ENCODE results near the gene CPXM1. TPM values are rescaled to one million over a fixed set of nuclear protein-coding genes. Genes with fewer than 3 reads are reported as not detected.

CPXM1 gene
- total and polyA plus RNA-seq, 8 donors = 0.28 to 10.6 (median 2.0) TPM

DNA sequence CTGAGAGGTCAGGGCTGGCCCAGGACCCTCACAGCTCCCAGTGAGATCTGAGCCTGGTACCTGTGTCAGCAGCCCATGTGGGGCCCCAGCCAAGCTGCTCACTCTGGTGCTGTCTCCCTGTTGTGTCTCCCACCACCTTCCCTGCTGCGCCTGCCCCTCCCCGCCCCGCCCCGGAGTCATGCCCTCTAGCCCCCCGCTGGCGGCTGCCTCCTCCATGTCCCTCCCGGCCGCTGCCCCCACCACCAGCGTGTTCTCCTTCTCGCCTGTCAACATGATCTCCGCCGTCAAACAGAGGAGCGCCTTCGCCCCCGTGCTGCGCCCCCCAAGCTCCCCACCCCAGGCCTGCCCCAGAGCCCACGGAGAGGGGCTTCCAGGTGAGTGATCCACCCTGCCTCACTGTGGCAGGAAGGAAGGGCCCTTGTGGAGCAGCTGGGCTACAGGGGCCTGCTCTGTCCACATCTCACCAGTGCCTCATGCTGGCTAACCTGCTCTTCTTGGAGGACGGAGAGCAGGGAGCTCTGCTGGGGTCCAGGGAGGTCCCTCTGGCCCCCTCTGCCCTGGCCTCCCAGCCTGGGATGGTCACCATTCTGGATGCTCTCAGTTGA is 44.9 kb downstream of the CPXM1 start:
- H3K4me3 ChIP-seq = no peak overlapping the region
- intact Hi-C loops (cut with DNase I) = loop anchor here in 1 of 3 donors (5.0 kb wide), 1 partner anchor 97 kb away; no protein-coding TSS in a partner anchor
- FAIRE-seq (no peak), ATAC-seq (no peak), DNase-seq (peak in 1 of 6 donors; percentile 60)
- no peak for TF ChIP-seq CTCF (IDR thresholded peaks at IDR 0.05)
- H3K36me3 ChIP-seq = no peaks in the 10 kb centered on the region
- WGBS, 2 donors = 50 to 53% methylated on average over 16 to 18 of the region's 18 CpGs
- H3K4me1 ChIP-seq = peaks cover 0 to 12% (median 3%) of the 10 kb centered on the region in 3 donors
- H3K9me3 ChIP-seq = no peaks in the 10 kb centered on the region
- no peaks in the 10 kb centered on the region for H3K27me3 ChIP-seq
- no peak overlapping the region for H3K27ac ChIP-seq

- DNase-seq (no peak), FAIRE-seq (no peak)
- intact Hi-C loops (cut with DNase I) = no loop called here
These were observed 46.0 kb downstream of the CPXM1 start for GRCh38 chr20:2754424-2754823.

GRCh38 chr20:2753461-2754040 is 46.9 kb downstream of the CPXM1 start:
- 74 to 79% methylated on average over 6 of the region's 6 CpGs for WGBS, 2 donors
- no peak overlapping the region for H3K27ac ChIP-seq
- H3K27me3 ChIP-seq = no peaks in the 10 kb centered on the region
- no peak for TF ChIP-seq CTCF (IDR thresholded peaks at IDR 0.05)
- no peaks in the 10 kb centered on the region for H3K9me3 ChIP-seq
- peaks cover 0 to 12% (median 3%) of the 10 kb centered on the region in 3 donors for H3K4me1 ChIP-seq
- DNase-seq (no peak), FAIRE-seq (no peak), ATAC-seq (no peak)
- intact Hi-C loops (cut with DNase I) = no loop called here
- no peaks in the 10 kb centered on the region for H3K36me3 ChIP-seq
- H3K4me3 ChIP-seq = no peak overlapping the region

More at GRCh38 chr20:2754424-2754823, 46.0 kb downstream of the CPXM1 start:
- peaks cover 0 to 12% (median 3%) of the 10 kb centered on the region in 3 donors for H3K4me1 ChIP-seq
- H3K27ac ChIP-seq = no peak overlapping the region
- no peak for TF ChIP-seq CTCF (IDR thresholded peaks at IDR 0.05)
- ATAC-seq = no peak
- H3K9me3 ChIP-seq = no peaks in the 10 kb centered on the region
- 59 to 79% methylated on average over 2 of the region's 2 CpGs for WGBS, 2 donors
- no peaks in the 10 kb centered on the region for H3K27me3 ChIP-seq
- H3K4me3 ChIP-seq = no peak overlapping the region
- H3K36me3 ChIP-seq = no peaks in the 10 kb centered on the region

- no peak for FAIRE-seq
- Histone ChIP-seq H3K27ac (no peak overlapping the region), H3K4me3 (peak overlapping the region in 3 of 4 donors; percentile 34 to 62 (median 49)), H3K36me3 (no peaks in the 10 kb centered on the region), H3K4me1 (peaks cover 0 to 12% (median 3%) of the 10 kb centered on the region in 3 donors), H3K27me3 (no peaks in the 10 kb centered on the region), H3K9me3 (no peaks in the 10 kb centered on the region)
- peak in 2 of 4 donors; percentile 14 to 16 for ATAC-seq
- intact Hi-C loops (cut with DNase I) = no loop called here
- peak; percentile 30 to 67 (median 52) for TF ChIP-seq CTCF (IDR thresholded peaks at IDR 0.05)
- 10 to 15% methylated on average over 36 to 47 of the region's 47 CpGs for WGBS, 2 donors
- DNase-seq = peak in 4 of 6 donors; percentile 30 to 75 (median 65)
These were observed 47.6 kb downstream of the CPXM1 start for GRCh38 chr20:2752567-2753460.
